Cerebellar nuclear complex (tissue), 1 donor: ENCODE results near the gene GALNT9.
A peak's percentile ranks its signal among the peaks of the same experiment; 100 is the strongest.
"Not testable (repeated sequence)": the region's sequence is repeated elsewhere in the genome, so short reads cannot be mapped to it uniquely, and the experiment has no call there.

Experiments used
- DNase-seq, 2 experiments: peaks; one replicate each; lab custom pipeline; 2025; lab: John Stamatoyannopoulos, UW

The GALNT9 gene

DNA sequence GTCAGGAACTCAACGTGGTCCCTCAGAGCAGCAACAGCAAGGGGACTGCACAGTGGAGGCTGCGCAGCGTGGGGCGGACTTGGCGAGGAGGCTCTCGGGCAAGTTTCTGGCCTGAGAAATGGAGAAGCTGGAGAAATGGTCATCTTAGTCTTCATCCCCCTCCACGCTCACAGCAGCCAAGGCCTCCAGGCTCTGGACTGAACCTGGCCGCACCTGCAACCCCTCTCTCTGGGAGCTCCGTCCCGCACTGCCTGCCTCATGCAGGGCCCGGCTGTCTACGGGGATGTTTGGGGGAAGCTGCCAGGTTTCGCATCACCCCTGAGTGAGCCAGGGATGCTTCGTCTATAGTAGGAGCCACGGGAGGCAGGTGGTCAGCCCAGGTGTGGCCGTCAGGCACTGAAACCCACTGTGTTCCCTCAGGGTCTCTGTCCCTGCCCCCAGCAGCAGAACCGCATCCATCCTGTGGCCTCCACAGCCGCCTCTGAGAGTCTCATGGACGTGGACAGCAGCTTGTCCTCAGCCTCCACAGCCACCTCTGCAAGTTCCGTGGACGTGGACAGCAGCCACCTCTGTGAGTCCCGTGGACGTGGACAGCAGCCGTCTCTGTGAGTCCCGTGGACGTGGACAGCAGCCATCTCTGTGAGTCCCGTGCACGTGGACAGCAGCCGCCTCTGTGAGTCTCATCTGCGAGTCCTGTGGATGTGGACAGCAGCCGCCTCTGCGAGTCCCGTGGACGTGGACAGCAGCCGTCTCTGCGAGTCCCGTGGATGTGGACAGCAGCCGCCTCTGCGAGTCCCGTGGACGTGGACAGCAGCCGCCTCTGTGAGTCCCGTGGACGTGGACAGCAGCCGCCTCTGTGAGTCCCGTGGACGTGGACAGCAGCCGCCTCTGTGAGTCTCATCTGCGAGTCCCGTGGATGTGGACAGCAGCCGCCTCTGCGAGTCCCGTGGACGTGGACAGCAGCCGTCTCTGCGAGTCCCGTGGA is 29.1 kb upstream of the GALNT9 start:
- DNase-seq = not testable (repeated sequence)

DNA sequence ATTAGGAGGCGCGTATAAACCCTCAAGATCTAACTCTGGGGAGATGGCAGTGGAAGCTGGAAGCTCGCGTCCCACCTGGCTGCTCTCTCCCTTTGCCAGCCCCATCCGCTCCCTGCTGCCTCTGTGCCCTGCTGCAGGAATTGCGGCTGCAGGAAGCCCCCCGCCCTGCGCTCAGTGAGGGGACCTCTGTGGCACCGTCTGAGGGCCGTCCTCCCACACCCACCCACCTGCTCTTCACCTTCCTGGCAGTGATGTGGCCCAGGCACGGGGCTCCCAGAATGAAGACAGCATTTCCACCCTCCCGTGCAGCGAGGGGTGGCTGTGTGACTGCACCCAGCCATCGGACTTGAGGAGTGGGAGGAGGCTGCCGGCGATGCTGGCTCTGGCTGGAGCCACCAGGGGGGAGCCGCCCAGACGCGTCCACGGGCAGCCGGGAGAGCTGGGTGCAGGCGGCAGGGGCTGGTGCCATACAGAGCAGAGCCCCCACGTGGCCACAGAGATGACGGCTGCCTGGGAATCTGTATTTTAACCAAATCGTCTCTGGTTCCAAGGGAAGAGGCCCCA is 28.3 kb upstream of the GALNT9 start:
- no peak for DNase-seq

DNA sequence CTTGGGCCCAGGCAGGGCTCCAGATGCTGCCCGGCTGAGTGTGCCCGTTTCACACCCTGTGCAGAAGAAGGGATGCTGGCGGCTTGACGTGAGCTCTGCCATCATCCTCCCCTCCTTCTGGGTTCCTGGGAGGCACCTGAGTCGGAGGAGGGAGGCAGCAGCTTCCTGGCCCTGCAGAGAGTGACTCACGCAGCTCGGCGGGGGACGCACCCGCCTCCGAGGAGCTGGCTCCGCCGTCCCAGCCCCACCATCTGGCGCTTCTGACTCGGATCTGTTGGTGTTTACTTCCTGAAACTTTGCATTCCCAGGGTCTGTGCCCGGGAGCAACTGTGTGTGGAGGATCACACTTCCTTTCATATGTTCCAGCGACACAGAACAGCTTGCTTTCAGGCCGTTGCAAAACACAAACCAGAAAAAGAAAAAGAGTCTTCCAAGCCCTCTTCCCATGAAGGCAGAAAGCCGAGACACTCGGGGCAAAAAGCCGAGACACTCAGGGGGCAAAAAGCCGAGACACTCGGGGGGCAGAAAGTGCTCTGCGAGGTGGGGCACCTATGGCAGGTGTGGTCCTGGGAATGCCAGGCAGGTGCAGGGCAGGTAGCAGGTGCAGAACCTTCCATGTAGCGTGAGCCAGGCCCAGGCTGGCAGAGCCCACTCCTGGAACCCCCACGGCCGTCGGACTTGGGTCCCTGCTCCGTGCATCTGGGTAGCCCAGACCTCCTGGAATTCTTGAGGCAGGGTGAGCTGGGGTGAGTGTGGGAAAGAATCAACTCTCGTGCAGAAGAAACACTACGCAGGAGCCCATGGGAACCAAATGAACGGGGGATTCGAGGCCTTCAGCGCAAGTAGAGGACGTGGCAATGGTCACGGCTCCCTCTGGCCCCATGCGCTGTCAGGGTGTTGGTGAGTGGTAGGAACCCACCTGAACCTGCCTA is 27.6 kb upstream of the GALNT9 start:
- DNase-seq = peak in 1 of 2 experiments; percentile 48

DNA sequence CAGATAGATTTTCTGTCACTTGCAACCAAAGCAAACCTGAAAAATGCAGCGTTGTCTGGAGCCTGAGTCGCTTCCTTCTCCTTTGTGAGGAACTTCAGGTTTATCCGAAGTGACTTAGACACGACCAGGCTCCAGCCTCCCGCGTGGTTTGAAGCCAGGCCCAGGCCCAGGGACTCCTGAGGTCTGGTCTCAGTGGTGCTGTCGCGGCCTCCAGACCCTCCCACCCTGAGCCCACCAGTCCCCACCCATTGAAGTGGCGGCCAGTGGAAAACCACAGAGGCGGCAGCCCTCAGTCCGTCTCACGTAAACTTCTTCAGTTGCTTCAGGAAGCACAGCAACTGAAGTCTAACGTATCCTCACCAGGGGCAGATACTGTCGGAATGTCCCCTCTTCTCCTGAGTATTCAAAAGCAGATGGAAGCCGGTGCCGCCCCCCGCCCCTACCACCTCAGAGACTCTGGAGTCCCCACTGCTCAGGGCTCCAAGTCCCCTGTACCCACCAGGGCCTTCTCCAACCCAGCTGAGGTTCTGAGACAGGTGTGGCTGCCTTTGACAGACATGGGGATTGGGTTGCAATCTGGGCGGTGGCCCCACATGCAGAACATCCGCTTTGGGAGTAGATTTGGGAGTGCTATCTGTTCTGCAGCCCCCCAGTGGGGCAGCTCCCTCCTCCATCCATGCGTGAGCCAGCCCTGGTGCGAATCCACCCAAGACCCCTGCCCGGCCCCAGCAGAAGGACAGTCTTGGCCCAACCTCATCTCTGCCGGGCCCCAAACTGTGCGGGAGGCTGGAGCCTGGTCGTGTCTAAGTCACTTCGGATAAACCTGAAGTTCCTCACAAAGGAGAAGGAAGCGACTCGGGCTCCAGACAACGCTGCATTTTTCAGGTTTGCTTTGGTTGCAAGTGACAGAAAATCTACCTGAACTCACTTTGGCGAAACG is 26.6 kb upstream of the GALNT9 start:
- no peak for DNase-seq

DNA sequence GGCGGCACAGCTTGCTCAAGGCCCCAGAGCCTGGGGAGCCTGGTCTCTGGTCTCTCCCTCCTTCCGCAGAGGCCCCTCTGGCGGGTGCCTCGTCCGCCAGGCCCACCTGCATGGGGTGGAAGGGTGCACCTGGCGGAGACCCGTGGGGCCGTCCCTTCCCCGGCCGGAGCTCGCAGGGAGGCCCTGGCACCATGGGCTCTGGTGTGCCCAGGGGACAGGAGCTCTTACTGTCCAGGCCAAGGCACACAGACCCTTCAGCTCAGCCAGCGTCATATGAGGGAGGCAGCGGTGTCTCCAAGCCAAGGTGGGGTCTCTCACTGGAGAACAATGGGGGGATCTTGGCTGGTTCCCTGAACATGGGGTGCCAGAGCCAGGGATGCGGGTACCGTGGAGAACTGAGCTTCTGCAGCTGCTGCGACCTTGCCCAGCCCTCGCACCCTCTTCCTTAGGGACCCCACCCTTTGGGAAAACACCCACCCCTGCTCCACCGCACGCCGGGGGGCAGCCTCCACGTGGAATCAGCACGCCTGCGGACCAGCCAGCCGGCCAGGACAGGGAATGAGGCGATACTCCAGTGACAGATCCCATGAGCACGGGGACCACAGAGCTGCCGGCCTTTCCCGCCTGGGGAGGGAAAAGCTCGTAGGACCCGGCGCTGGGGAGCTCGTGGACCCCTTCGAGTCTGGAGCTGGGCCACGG is 25.7 kb upstream of the GALNT9 start:
- DNase-seq = no peak

DNA sequence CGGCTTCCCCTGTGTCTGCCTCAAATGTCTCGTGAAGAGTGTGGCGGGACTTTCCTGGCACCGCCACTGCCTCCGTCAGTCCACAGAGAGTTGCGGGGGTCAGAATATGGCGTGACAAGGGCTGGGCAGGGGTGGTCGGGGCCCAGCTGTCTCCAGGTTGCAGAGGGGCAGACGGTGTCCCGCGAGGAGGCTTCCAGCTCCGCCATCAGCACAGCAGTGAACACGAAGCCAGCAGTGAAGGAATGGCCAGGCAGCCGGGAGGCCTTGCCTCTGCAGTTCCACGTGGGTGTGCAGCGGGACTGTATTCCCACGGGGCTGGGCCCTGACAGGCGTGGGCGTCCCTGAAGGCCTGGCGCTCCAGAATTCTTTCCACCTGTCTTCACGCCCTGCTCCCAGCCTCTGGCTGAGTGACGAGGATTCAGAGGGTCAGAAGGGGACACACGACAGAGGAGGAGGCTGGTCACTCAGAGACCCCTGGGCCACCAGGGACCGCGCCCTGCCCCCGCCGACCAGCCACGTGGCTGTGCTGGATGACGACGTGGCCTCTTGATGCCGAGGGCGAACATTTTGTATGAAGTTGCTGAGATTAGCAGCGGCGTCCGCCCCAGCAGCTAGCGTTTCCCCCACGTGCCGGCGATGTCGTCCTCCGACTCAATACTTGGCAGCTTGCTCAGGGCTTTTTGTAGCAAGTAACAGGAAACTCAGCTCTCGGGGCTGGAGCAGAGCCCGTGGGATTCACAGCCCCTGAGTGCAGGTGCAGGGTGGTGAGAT is 25.0 kb upstream of the GALNT9 start:
- no peak for DNase-seq

DNA sequence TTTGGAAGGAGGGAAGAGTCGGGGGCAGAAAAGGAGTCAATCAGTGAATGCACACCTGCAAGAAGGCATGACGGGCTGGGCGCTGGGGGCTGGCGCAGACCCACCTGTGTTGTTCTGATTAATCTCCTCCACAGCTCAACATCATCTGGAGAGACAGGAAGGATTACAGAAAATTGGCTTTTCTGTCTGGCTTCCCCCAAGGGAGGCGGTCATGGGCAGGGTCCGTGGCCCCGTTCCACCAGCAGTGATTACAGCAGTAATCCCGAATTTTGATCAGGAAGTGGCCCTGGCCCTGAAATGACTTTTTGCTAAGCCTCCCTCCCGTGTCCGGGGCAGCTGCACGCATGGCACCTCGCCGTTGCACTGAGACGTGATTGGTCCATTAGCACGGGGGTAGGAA is 24.4 kb upstream of the GALNT9 start:
- DNase-seq = no peak

DNA sequence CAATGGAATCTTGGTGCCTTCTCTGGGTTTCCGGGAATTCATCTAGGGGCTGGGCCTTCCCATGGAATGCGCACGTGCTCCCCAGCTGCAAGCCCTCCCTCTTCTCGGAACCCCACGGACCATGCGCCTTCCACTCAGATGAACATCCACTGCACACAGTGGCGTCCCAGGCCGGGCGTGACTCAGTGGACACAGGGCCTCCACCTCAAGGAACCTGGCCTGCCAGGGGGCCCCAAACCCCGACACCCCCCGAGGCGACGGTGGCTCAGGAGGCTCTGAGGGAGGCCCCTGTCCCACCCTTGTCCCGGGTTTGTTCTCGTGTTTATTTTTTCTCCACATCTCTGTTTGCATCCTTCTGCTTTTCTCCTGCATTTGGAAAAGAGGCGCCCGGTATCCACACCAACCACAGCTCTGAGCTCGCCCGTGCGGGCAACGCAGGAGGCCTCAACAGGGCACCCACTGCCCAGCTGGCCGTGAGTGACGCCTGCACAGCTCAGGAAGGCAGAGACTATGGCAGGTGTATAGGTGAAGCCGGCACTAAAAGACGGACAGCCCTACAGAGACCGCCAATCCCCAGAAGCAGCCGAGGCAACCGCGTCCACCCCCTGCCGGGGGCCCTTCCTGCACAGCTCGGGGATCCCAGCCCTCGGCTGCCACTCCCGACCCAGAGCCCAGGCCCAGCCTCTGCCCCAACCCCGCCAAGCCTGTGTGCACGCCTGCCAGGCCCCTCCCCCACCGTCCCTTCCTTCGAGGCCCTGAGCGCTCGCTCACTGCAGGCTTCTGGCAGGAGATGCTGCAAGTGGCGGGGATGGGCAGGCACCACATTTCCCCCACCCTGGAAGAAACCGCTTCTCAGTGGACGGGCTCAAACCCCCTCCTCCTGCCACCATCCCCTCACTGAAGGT is 23.8 kb upstream of the GALNT9 start:
- DNase-seq = no peak

DNA sequence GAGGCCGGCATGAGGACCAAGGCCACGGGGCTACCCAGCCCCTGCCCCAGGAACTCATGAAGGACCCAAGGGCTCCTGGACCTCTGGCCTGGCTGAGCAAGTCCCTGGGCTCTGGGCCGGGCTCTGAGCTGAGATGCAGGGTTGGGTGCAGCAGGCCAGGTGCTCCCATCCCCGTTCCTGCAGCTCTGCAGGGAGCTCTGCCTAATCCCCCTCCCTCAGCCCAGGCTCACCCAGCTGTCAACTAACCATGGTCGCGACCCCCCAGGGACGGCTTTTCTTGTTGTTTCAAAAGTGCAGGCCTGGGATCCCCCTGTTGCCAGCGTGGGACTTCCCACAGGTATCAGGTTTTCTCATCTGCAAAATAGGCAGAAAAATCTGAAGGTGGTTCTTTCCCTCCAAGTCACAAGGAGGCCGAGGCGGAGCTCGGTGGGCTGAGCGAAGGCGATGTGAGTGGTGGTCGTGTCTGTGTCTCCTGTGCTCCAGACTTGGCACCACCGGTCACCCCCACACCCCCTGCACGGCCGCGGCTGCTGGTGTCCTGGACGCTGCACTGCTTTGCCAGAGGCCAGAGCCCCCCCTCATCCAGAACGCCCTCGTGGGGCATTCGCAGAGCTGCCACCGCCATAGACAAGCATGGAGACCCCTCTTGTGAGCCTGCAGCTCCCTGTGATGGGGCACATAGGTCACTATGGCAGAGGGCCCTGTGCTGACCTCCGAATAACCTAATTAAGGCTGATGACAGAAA is 22.5 kb upstream of the GALNT9 start:
- no peak for DNase-seq

DNA sequence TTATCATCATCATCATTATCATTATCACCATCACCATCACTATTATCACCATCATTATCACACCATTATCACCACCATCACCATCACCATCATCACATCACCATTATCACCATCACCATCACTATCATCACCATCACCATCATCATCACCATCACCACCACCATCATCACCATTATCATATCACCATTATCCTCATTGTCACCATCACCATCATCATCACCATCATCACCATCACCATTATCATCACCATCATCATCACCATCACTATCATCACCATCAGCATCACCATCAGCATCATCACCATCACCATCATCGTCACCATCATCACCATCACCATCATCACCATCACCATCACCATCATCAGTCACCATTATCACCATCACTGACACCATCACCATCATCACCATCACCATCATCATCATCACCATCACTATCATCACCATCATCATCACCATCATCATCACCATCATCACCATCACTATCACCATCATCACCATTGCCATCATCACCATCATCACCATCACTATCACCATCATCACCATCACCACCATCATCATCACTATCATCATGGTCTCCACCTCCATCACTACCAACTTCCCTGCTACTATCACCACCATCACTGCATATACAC is 20.2 kb upstream of the GALNT9 start:
- no peak for DNase-seq

DNA sequence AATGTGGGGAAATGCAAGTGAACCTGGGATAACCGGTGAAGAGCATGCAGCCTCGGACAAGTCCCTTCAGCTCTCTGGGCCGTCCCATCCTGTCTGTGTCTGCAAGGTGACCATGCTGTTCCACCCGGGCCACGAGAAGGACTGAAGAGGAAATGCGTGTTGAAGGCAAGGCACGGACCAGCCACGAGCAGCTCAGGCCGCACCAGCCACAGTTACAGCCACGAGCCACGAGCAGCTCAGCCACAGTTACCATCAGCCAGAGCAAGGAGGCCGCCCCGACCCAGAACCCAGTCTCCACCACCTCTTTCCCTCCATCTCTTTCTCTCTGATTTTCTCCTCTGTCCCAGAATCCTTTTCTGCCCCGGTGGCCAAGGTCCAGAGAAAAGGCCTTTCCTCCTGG is 18.8 kb upstream of the GALNT9 start:
- no peak for DNase-seq

DNA sequence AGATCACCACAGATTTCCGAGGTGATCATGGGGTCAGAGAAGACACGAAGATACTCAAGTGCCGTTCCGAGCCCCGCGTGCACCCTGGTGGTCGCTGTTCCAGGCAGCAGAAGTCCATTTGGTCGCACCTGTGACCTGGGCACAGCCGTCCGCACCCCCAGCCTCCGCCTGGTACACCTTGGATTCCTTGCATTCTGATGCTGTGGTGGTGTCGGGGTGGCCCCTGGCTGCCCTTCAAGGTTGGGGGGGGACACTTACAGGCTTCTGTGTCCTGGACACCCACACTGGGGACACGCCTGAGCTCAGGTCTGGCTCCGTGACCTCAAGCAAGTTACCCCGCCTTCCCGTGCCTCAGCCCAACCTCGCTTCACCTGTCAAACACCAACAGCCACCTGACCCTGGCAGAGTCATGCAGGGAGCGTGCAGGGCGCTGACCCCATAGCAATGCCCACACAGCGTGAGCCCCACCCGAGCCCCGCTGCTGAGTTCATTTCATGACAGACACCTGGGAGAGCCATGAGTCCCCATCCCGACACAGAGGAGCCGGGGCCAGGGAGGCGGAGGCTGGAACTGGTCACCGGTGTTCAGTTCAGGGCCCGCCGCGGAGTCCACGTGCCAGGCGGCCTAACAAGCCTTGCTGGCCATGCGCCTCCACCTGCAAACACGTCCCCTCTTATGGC is 17.9 kb upstream of the GALNT9 start:
- DNase-seq = no peak

DNA sequence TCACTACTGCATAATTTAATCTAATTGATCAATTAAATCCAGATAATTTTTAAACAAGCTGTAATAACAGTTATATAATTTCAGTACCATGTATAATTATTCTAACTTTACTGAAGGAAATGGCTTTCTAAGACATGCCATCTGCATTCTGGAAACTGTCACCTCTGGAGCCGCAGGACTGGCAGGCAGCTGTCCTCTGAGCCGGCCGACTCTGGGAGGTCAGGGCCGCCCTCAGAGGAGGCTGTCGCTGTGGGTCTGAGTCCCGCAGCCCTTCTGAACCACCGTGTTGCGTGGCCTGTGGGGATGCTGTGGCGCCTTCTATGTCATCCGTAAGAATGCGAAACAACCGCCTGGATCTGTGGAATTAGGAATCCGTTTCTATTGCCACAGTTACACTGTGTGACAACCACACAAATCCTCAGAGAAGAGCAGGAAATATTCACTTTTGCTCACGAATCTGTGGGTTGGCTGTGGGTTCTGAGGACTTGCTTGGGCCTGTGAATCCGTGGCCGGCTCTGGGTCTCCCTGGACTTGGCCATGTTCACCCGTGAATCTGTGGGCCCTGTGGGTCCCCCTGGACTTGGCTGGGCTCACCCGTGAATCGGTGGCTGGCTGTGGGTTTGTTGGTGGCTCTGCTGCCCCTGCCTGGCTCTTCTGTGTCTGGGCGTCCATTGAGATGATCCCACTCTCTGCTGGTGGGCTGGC is 17.2 kb upstream of the GALNT9 start:
- DNase-seq = no peak

DNA sequence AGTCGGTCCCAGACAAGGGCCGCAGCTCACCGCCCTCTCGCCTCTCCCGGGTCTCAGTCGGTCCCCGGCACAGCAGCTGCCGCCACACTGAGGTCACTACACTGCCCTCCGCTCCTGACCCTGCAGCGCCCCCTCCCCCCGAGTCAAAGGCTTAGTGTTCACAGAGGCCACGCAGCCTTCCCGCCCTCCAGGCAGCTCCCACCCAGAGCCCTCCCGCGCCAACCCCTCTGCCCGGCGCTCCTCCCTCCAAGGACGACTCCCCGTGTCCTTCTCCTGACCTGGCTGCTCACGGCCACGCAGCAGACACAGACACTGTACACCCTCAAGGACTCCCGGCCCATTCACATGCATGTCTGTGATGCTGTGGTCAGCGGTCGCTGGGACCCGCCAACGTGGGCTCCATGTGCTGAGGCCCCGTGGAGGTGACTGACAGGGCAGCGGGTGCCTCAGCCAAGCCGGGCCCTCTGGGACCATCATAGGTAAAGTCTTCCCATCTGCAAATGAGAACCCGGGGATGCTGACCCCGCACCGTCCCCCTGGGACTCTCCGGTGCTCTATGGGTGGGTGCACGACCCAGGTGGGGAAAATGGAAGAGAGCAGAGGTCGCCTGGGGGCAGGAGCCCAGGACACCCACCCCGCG is 16.3 kb upstream of the GALNT9 start:
- DNase-seq = no peak

DNA sequence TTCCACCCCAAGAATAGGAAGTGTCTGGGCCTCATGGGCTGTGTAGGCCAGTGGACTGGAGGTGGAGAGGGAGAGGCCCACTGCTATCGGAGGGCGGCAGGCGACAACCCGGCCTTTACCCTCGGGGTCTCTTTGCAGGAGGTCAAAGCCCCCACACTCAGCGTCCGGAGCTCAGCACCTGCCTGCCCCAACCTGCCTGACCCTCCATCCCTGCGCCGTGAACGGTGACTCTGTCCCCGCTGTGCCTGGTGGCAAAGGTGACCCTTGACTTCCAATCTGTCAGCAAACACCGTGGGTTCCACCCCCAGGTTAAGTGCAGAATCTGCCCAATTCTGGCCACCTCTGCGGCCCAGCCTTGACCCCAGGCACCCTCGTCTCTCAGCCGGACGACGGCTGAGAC is 15.7 kb upstream of the GALNT9 start:
- no peak for DNase-seq

DNA sequence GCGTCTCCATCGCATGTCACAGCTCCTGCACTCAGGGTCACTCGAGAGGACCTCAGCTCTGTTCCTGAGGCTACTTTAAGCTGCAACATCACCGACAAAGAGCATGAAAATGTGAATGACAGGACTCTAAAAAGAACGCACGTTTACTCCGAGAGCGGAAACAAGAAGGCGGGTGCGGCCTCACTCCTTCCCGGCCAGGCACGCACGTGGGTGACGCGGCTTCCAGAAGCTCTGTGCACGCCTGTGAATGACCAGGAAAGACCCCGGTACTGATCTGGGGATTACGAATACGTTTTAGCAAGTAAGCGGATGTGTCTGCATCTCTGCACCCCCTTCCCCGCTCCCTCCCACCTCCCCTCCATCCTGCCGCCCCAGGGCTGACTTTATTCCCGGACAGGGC is 15.2 kb upstream of the GALNT9 start:
- DNase-seq = no peak
